Muscle of back (tissue), 13 donors: Measurements from ENCODE around the gene LYL1. TPM values are rescaled to one million over a fixed set of nuclear protein-coding genes. Genes with fewer than 3 reads are reported as not detected.
"Not testable (repeated sequence)": the region's sequence is repeated elsewhere in the genome, so short reads cannot be mapped to it uniquely, and the experiment has no call there.

Experiments
- DNase-seq, 3 donors: peaks; one replicate each; pipeline versions ENCODE4 v3.0.0 to v3.0.0-alpha.2; 2013
- long read RNA-seq, 9 donors: transcript quantifications; one replicate each; lab custom pipeline, GENCODE V29; 2026
- polyA plus RNA-seq, 10 donors: library from polyadenylated mRNA; unstranded; fragments of 120-200 nt; gene quantifications; one replicate each; pipeline ENCODE4 v1.2.1, GENCODE V29; 2013; ENCODE audit not compliant: insufficient read length in 10 of 10

The LYL1 gene
- 1 to 10 TPM; 2.4 to 7.4 (median 4.1) TPM for polyA plus RNA-seq
- long read RNA-seq, donor 1, partial matches to known transcripts = 0 of 1 reads
- long read RNA-seq, donor 1, other reads (novel, unspliced or antisense) = 0 of 1 reads
- long read RNA-seq, donor 2 = 0 reads
- long read RNA-seq, donor 3 = 0 reads
- long read RNA-seq, donor 4, partial matches to known transcripts = 0 of 3 reads
- long read RNA-seq, donor 4, other reads (novel, unspliced or antisense) = 0 of 3 reads
- long read RNA-seq, donor 5, partial matches to known transcripts = 0 of 2 reads
- long read RNA-seq, donor 5, other reads (novel, unspliced or antisense) = 0 of 2 reads
- long read RNA-seq, donor 6, partial matches to known transcripts = 0 of 4 reads
- long read RNA-seq, donor 6, other reads (novel, unspliced or antisense) = 0 of 4 reads
- long read RNA-seq, donor 7 = 0 reads
- long read RNA-seq, donor 8, partial matches to known transcripts = 0 of 3 reads
- long read RNA-seq, donor 8, other reads (novel, unspliced or antisense) = 0 of 3 reads
- long read RNA-seq, donor 9, partial matches to known transcripts = 0 of 1 reads
- long read RNA-seq, donor 9, other reads (novel, unspliced or antisense) = 0 of 1 reads

- DNase-seq = peak in 1 of 3 donors; percentile 83
Measured at GRCh38 chr19:13102666-13103580, at the start of gene LYL1. Gene LYL1 (minus strand): TSS chr19:13102858. CDS start chr19:13101171, 1,687 bp downstream.

- DNase-seq = peak; percentile 98 to 99 (median 99)
Measured at GRCh38 chr19:13151605-13152355, 49.1 kb upstream of the LYL1 start.

- DNase-seq = peak in 1 of 3 donors; percentile 53
Measured at GRCh38 chr19:13150931-13151604, 48.4 kb upstream of the LYL1 start.

GRCh38 chr19:13150187-13150930, 47.7 kb upstream of the LYL1 start, which contains the start of the genes IER2 and STX10:
Gene IER2 (plus strand): TSS chr19:13150411. CDS start chr19:13153187, 2,776 bp downstream.
Gene STX10 (minus strand): TSS chr19:13150375. CDS start chr19:13150173, 202 bp downstream.
- peak; percentile 94 to 98 (median 95) for DNase-seq

- peak; percentile 22 to 77 (median 34) for DNase-seq
Measured at GRCh38 chr19:13149628-13150186, 47.0 kb upstream of the LYL1 start.

- DNase-seq = not testable (repeated sequence)
Measured at GRCh38 chr19:13149173-13149627, 46.5 kb upstream of the LYL1 start.

- no peak for DNase-seq
Measured at GRCh38 chr19:13146763-13147563, 44.3 kb upstream of the LYL1 start.

GRCh38 chr19:13139633-13140311, 37.1 kb upstream of the LYL1 start:
- no peak for DNase-seq

GRCh38 chr19:13138916-13139198, 36.2 kb upstream of the LYL1 start:
- DNase-seq = no peak

GRCh38 chr19:13138171-13138915, 35.7 kb upstream of the LYL1 start:
- DNase-seq = no peak

- no peak for DNase-seq
Measured at GRCh38 chr19:13137290-13137794, 34.7 kb upstream of the LYL1 start.

GRCh38 chr19:13135068-13136062, 32.7 kb upstream of the LYL1 start:
- no peak for DNase-seq

GRCh38 chr19:13134626-13135025, 32.0 kb upstream of the LYL1 start:
- DNase-seq = no peak

- DNase-seq = no peak
Measured at GRCh38 chr19:13133241-13133870, 30.7 kb upstream of the LYL1 start.

- DNase-seq = no peak
Measured at GRCh38 chr19:13132471-13133180, 30.0 kb upstream of the LYL1 start.
